Endothelial cell of umbilical vein (primary cell): ENCODE data around the gene NRM.

ENCODE experiments used
- CTCF ChIP-seq, 2 donors: IDR thresholded peaks; 1 replicate in 1 of 2; 2 replicates in 1 of 2; pipeline ENCODE4 v1.5.1; 2011; ENCODE audit warnings: low read length in 2 of 2, mild to moderate bottlenecking in 2 of 2, moderate library complexity in 2 of 2, control low read depth in 1 of 2, inconsistent platforms in 1 of 2, low read depth in 1 of 2; ENCODE audit not compliant: insufficient read depth in 1 of 2; ENCODE audit errors: extremely low read depth in 1 of 2
- POLR2A ChIP-seq: IDR thresholded peaks from 2 replicates; pipeline ENCODE4 v1.6.1; 2012; ENCODE audit warnings: low read depth, mild to moderate bottlenecking, control low read depth, low read length
- POLR2AphosphoS5 ChIP-seq: IDR thresholded peaks from 2 replicates; pipeline ENCODE4 v1.6.1; 2012; ENCODE audit warnings: low read depth, mild to moderate bottlenecking, control low read depth, low read length, moderate library complexity; ENCODE audit not compliant: insufficient read depth

DNA sequence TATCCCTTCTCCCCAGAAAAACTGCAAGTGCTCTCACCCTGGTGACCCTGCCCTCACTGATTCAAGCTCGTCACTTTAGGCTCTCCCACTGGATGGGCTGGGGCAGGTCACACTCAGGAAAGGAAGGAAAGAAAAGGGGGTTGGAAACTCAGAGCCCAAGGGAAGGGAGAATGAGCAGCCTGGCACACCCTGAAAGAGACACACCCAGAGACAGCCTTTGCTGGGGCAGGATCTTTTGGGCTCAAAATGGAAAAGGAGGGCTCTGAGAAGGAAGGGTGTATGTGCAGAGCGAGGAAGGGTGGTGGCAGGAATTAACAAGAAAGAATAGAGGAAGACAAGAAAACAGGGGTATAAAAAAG is 6.8 kb downstream of the NRM start:
- no peak for TF ChIP-seq CTCF (IDR thresholded peaks at IDR 0.05; ENCODE audit: extremely low read depth in 1 of 2, insufficient read depth in 1 of 2, low read depth in 1 of 2, low read length in 2 of 2)
- no peak for TF ChIP-seq POLR2AphosphoS5
- TF ChIP-seq POLR2A = no peak
